HG03469 (cell line): Measurements from ENCODE around the gene ACP6.
"Not testable (repeated sequence)": the region's sequence is repeated elsewhere in the genome, so short reads cannot be mapped to it uniquely, and the experiment has no call there.

ENCODE experiments used
- ATAC-seq: cut with Tn5 transposase; IDR thresholded peaks from one replicate; pipeline ENCODE4 v1.9.1; 2021; ENCODE audit warnings: mild to moderate bottlenecking, moderate library complexity, moderate number of reproducible peaks; ENCODE audit not compliant: unreplicated experiment

Gene ACP6

GRCh38 chr1:147670319-147671001, at the start of gene ACP6:
TSS of gene ACP6 (minus strand) at chr1:147670524. CDS start at chr1:147670048, 476 bp downstream.
- peak; percentile 92 for ATAC-seq

GRCh38 chr1:147719711-147720225, 49.4 kb upstream of the ACP6 start:
- no peak for ATAC-seq

- ATAC-seq: no peak
Measured at GRCh38 chr1:147719029-147719698, 48.8 kb upstream of the ACP6 start.

- ATAC-seq: no peak
Measured at GRCh38 chr1:147717706-147718097, 47.4 kb upstream of the ACP6 start.

- no peak for ATAC-seq
Measured at GRCh38 chr1:147717051-147717705, 46.9 kb upstream of the ACP6 start.

- no peak for ATAC-seq
Measured at GRCh38 chr1:147712605-147713004, 42.3 kb upstream of the ACP6 start.

GRCh38 chr1:147700042-147701006, 30.0 kb upstream of the ACP6 start:
- ATAC-seq: no peak

GRCh38 chr1:147699686-147700041, 29.3 kb upstream of the ACP6 start:
- ATAC-seq: no peak

GRCh38 chr1:147683163-147683763, 12.9 kb upstream of the ACP6 start:
- no peak for ATAC-seq

GRCh38 chr1:147680608-147681235, 10.4 kb upstream of the ACP6 start:
- ATAC-seq: not testable (repeated sequence)

- not testable (repeated sequence) for ATAC-seq
Measured at GRCh38 chr1:147677681-147678080, 7.4 kb upstream of the ACP6 start.

- ATAC-seq: no peak
Measured at GRCh38 chr1:147676311-147677085, 6.2 kb upstream of the ACP6 start.

- no peak for ATAC-seq
Measured at GRCh38 chr1:147673816-147674215, 3.5 kb upstream of the ACP6 start.

- no peak for ATAC-seq
Measured at GRCh38 chr1:147673406-147673805, 3.1 kb upstream of the ACP6 start.

GRCh38 chr1:147669469-147670318, 630 bp downstream of the ACP6 start:
- ATAC-seq: peak; percentile 29

GRCh38 chr1:147665521-147665920, 4.8 kb downstream of the ACP6 start:
- no peak for ATAC-seq

- no peak for ATAC-seq
Measured at GRCh38 chr1:147664206-147664605, 6.1 kb downstream of the ACP6 start.

- ATAC-seq: no peak
Measured at GRCh38 chr1:147654511-147654910, 15.8 kb downstream of the ACP6 start.
